GM12874 (cell line): Measurements from ENCODE around the gene SUPT4H1.

ENCODE experiments used
- TF ChIP-seq, protein P1 (sequence below): IDR thresholded peaks from 2 replicates; pipeline ENCODE4 v1.5.1; 2011; ENCODE audit warnings: low read depth, mild to moderate bottlenecking, control low read depth, low read length, moderate library complexity; ENCODE audit not compliant: insufficient read depth

The SUPT4H1 gene

DNA sequence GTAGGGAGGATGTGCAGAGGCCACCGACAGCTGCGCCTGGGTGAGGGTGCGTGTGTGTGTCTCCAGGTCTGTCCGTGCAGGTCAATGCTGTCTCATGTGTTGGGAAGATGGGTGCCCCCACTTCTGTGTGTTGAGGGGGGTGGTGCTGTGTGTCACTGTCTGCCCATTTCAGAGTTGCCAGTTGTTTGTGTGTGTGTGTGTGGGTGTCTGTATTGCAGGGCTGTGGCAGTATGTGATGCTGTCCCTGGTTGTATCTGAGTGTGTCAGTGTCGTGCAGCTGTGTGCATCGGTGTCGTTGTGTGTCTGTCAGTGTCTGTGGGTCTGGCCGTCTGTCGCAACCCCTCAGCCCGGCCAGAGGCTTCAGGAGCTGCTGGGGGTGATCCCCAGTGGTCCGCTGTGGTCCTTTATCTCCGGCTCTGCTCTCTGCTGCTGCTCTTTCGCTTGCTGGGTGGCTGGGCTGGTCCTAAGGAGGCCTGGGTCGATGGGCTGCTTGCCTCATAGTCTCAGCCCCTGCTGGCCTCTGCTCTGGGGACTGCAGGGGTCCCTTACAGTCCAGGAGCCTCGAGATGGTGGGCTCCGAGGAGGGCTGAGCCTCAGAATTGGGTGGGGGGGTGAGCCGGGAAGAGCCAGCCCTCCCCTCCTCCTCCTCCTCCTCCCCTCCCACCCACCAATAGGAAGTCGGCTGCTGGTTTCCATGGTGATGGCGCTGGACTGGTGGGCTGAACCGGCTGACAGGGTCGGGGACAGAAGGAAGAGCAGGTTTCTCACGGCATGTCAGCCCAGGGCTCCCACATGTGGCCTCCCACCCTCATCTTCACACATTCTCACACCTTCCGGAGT is 23.6 kb downstream of the SUPT4H1 start, which contains the start of gene TSPOAP1:
Gene TSPOAP1 (minus strand): TSS at position 601 of the 840 bp plus-strand sequence. CDS start 875 bp downstream, outside the sequence.
- TF ChIP-seq, protein P1, sequence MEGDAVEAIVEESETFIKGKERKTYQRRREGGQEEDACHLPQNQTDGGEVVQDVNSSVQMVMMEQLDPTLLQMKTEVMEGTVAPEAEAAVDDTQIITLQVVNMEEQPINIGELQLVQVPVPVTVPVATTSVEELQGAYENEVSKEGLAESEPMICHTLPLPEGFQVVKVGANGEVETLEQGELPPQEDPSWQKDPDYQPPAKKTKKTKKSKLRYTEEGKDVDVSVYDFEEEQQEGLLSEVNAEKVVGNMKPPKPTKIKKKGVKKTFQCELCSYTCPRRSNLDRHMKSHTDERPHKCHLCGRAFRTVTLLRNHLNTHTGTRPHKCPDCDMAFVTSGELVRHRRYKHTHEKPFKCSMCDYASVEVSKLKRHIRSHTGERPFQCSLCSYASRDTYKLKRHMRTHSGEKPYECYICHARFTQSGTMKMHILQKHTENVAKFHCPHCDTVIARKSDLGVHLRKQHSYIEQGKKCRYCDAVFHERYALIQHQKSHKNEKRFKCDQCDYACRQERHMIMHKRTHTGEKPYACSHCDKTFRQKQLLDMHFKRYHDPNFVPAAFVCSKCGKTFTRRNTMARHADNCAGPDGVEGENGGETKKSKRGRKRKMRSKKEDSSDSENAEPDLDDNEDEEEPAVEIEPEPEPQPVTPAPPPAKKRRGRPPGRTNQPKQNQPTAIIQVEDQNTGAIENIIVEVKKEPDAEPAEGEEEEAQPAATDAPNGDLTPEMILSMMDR: no peak

- TF ChIP-seq, protein P1: no peak
These were observed 24.4 kb downstream of the SUPT4H1 start for GRCh38 chr17:58327363-58328194.

DNA sequence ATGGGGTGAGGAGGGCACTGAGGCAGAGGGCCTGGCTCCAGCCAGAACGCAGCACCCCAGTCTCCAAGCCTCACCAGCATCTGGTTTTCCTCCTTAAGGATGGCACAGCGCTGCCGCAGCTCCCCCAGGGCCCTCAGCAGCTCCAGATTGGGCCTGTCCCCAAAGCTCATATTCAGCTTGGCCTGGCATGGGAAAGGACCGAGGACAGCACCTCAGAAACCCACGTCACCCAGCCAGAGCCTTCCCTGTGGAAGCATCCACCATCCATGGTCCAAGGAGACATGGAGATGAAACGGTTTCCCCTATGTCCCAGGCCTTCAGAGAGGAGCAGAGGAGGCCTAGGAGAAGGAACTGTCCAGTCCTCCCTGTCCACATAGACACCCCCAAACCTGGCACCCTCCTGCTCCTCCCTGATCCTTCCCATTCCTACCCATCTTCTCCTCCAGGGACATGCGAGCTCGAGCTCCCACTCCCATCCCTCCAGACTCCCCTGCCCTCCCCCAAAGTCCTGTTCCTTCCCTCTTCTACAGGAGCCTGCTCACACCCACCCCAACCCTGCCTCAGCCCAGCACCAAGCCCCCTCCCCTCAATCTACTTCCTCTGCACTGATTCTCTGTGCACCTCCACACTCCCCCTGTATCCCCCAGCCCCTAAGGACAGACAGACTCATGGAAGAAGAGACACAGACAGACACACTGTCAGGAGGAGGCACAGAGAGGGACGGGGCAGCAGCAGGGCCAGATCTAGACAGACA is 25.2 kb downstream of the SUPT4H1 start:
- TF ChIP-seq, protein P1: no peak

DNA sequence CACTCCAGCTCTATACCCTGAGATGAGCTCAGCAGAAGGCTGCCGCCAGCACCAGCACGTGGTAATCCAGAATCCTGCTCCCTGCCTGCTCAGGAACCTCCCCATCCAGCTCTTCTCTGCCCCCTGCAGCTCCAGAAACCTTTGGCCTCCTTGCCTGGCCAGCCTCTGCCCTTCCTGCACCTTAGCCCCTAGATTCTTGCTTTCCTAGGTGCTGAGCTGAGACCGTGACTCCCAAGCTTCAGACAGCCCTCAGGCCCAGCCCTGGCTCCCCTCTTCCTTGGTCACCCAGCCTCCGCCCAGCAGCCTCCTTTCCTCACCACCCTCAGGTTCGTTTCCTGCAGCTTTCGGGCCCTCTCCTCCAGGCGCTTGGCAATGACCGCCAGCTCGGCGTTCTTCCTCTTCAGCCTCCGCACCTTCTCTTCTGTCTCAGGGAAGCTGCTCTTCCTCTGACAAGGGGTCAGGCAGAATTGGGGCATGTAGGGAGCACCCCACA is 26.0 kb downstream of the SUPT4H1 start:
- TF ChIP-seq, protein P1: no peak

GRCh38 chr17:58325289-58325726 is 26.7 kb downstream of the SUPT4H1 start:
- TF ChIP-seq, protein P1: no peak

DNA sequence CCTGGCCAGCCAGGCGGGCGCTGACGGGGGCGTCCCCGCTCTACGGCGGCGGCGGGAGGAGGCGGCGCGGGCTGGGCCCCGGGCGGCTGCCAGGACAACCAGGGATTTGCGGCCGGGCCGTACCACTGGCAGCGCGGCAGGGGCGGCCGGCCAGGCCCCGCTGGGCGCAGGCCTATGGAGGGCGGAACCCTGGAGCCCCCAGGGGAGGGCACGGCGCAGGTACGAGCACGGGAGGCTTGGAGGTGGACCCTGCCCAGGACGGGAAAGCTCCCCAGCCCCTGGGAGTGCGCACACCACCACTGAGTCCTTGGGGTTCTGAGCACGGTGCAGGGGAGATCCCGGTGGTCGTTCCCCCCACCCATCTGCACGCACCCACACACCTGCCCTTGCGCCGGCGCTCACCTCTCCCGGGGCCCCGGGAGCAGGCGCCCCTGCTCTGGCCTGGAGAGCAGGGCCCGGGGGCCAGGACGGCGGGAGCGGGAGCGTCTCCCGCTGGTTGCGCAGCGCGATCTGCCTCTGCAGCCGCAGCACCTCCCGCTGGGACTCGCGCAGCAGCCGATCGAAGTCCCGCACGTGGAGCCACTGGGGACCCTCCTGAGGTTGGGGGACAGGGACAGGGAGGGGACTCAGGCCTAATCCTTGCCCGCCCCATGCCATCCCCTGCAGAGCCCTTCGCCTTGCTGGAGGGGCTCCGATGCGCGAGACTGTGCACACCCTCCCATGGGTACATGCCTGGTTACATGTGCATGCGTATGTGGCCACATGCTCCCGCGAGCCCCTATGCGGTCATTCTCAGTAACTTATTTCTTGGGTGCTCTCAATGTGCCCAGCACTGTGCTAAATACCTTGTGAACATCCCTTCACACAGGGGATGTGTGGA is 27.4 kb downstream of the SUPT4H1 start:
- TF ChIP-seq, protein P1: no peak
